Measurements from ENCODE around the gene IGF1. TPM values are rescaled to one million over a fixed set of nuclear protein-coding genes. Genes with fewer than 3 reads are reported as not detected.

Gene IGF1
- total and polyA plus RNA-seq, 10 of the 15 experiments (the other 5 are each of a cell fraction or from before 2014, with no cell fraction given): 2.4 to 9.2 (median 3.5) TPM

DNA sequence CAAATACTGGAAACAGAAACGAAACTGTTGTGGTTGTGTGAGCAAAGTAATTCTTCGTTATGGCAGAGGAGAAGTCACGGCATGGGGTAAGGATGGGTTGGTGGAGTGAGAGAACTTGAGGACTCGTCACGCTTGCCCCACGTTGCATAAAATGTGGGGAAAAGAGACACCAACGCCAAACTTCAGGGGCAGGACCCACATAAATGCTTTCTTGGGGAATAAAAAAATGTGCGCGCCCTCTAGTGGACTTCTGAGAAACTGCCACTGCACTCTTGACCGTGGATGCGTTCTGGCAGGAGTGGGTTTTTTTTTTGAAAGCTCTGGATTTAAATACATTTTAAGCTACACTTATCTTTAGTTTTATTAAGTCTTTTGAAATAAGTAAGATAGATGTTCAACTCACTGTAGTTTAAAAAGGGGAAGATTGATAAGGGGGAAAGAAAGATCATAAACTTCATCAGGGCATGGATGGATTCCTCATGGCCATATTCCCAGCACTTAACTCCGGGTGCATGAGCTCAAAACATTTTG is 4.1 kb upstream of the IGF1 start (continued):
- TF ChIP-seq, protein P1, sequence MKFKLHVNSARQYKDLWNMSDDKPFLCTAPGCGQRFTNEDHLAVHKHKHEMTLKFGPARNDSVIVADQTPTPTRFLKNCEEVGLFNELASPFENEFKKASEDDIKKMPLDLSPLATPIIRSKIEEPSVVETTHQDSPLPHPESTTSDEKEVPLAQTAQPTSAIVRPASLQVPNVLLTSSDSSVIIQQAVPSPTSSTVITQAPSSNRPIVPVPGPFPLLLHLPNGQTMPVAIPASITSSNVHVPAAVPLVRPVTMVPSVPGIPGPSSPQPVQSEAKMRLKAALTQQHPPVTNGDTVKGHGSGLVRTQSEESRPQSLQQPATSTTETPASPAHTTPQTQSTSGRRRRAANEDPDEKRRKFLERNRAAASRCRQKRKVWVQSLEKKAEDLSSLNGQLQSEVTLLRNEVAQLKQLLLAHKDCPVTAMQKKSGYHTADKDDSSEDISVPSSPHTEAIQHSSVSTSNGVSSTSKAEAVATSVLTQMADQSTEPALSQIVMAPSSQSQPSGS (IDR thresholded peaks at IDR 0.05; ENCODE audit: low read length): peak; percentile 84
- TF ChIP-seq MXI1 (IDR thresholded peaks at IDR 0.05; ENCODE audit: low read depth, low read length): peak; percentile 48; the same call in 1 of the 2 replicates
- no peak for TF ChIP-seq SREBF1 (IDR thresholded peaks at IDR 0.05; ENCODE audit: low read length)
- peak in 1 of 2 experiments; percentile 49; a peak in 1 of 3 replicates for TF ChIP-seq EGR1 (IDR thresholded peaks at IDR 0.05; ENCODE audit: borderline replicate concordance in 1 of 2, low read depth in 2 of 2, low read length in 2 of 2)
- TF ChIP-seq NFYA (IDR thresholded peaks at IDR 0.05; ENCODE audit: borderline replicate concordance, low read depth, low read length): no peak
- TF ChIP-seq, protein P2, sequence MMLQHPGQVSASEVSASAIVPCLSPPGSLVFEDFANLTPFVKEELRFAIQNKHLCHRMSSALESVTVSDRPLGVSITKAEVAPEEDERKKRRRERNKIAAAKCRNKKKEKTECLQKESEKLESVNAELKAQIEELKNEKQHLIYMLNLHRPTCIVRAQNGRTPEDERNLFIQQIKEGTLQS (IDR thresholded peaks at IDR 0.05; ENCODE audit: borderline replicate concordance, extremely low read depth, low read depth, low read length): no peak
- TF ChIP-seq, protein P3, sequence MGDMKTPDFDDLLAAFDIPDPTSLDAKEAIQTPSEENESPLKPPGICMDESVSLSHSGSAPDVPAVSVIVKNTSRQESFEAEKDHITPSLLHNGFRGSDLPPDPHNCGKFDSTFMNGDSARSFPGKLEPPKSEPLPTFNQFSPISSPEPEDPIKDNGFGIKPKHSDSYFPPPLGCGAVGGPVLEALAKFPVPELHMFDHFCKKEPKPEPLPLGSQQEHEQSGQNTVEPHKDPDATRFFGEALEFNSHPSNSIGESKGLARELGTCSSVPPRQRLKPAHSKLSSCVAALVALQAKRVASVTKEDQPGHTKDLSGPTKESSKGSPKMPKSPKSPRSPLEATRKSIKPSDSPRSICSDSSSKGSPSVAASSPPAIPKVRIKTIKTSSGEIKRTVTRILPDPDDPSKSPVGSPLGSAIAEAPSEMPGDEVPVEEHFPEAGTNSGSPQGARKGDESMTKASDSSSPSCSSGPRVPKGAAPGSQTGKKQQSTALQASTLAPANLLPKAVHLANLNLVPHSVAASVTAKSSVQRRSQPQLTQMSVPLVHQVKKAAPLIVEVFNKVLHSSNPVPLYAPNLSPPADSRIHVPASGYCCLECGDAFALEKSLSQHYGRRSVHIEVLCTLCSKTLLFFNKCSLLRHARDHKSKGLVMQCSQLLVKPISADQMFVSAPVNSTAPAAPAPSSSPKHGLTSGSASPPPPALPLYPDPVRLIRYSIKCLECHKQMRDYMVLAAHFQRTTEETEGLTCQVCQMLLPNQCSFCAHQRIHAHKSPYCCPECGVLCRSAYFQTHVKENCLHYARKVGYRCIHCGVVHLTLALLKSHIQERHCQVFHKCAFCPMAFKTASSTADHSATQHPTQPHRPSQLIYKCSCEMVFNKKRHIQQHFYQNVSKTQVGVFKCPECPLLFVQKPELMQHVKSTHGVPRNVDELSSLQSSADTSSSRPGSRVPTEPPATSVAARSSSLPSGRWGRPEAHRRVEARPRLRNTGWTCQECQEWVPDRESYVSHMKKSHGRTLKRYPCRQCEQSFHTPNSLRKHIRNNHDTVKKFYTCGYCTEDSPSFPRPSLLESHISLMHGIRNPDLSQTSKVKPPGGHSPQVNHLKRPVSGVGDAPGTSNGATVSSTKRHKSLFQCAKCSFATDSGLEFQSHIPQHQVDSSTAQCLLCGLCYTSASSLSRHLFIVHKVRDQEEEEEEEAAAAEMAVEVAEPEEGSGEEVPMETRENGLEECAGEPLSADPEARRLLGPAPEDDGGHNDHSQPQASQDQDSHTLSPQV (IDR thresholded peaks at IDR 0.05): peak; percentile 16; the same call in 1 of the 2 replicates
- no peak for TF ChIP-seq ZNF24 (IDR thresholded peaks at IDR 0.05)
- TF ChIP-seq BHLHE40 (IDR thresholded peaks at IDR 0.05; ENCODE audit: borderline replicate concordance in 1 of 2, low read depth in 2 of 2, low read length in 1 of 2): peak; percentile 67 to 75
- TF ChIP-seq RBBP5 (conservative IDR thresholded peaks at IDR 0.05): 0 out of 2 replicates have a peak, but pooled peaks have one; percentile 6
- TF ChIP-seq SP1 (IDR thresholded peaks at IDR 0.05; ENCODE audit: low read depth, low read length): peak; percentile 23
- 0 out of 2 replicates have a peak, but pooled peaks have one; percentile 70 for TF ChIP-seq MTA3 (IDR thresholded peaks at IDR 0.05; ENCODE audit: borderline replicate concordance, low read length)
- TF ChIP-seq SMAD5 (IDR thresholded peaks at IDR 0.05; ENCODE audit: low read depth): 0 out of 2 replicates have a peak, but pooled peaks have one; percentile 50
- TF ChIP-seq SPI1 (IDR thresholded peaks at IDR 0.05; ENCODE audit: borderline replicate concordance, insufficient read depth, low read depth, low read length): peak; percentile 35; the same call in 1 of the 2 replicates
- peak; percentile 92 for TF ChIP-seq MEF2A (IDR thresholded peaks at IDR 0.05; ENCODE audit: insufficient read depth, low read depth, low read length)
- peak; percentile 92 for TF ChIP-seq CREM (IDR thresholded peaks at IDR 0.05; ENCODE audit: low read depth)
- TF ChIP-seq, protein P4, sequence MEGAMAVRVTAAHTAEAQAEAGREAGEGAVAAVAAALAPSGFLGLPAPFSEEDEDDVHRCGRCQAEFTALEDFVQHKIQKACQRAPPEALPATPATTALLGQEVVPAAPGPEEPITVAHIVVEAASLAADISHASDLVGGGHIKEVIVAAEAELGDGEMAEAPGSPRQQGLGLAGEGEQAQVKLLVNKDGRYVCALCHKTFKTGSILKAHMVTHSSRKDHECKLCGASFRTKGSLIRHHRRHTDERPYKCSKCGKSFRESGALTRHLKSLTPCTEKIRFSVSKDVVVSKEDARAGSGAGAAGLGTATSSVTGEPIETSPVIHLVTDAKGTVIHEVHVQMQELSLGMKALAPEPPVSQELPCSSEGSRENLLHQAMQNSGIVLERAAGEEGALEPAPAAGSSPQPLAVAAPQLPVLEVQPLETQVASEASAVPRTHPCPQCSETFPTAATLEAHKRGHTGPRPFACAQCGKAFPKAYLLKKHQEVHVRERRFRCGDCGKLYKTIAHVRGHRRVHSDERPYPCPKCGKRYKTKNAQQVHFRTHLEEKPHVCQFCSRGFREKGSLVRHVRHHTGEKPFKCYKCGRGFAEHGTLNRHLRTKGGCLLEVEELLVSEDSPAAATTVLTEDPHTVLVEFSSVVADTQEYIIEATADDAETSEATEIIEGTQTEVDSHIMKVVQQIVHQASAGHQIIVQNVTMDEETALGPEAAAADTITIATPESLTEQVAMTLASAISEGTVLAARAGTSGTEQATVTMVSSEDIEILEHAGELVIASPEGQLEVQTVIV (IDR thresholded peaks at IDR 0.05; ENCODE audit: borderline replicate concordance, partially characterized antibody): no peak
- TF ChIP-seq PAX5 (IDR thresholded peaks at IDR 0.05; ENCODE audit: borderline replicate concordance, low read depth, low read length): peak; percentile 93
- peak; percentile 46; the same call in 1 of the 2 replicates for TF ChIP-seq RCOR1 (conservative IDR thresholded peaks at IDR 0.05; ENCODE audit: low read depth, low read length)
